ENCODE measurements around the gene TSPAN9.

- TF ChIP-seq, protein P1, sequence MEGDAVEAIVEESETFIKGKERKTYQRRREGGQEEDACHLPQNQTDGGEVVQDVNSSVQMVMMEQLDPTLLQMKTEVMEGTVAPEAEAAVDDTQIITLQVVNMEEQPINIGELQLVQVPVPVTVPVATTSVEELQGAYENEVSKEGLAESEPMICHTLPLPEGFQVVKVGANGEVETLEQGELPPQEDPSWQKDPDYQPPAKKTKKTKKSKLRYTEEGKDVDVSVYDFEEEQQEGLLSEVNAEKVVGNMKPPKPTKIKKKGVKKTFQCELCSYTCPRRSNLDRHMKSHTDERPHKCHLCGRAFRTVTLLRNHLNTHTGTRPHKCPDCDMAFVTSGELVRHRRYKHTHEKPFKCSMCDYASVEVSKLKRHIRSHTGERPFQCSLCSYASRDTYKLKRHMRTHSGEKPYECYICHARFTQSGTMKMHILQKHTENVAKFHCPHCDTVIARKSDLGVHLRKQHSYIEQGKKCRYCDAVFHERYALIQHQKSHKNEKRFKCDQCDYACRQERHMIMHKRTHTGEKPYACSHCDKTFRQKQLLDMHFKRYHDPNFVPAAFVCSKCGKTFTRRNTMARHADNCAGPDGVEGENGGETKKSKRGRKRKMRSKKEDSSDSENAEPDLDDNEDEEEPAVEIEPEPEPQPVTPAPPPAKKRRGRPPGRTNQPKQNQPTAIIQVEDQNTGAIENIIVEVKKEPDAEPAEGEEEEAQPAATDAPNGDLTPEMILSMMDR (IDR thresholded peaks at IDR 0.05 in 2 of 3, conservative IDR thresholded peaks at IDR 0.05 in 1 of 3; ENCODE audit: control insufficient read depth in 2 of 3, extremely low read depth in 1 of 3, insufficient read depth in 1 of 3, low read depth in 3 of 3, low read length in 3 of 3), result no peak
- TF ChIP-seq ZNF274 (IDR thresholded peaks at IDR 0.05; ENCODE audit: insufficient read depth, insufficient read length) (no peak), CREB1 (IDR thresholded peaks at IDR 0.05; ENCODE audit: low read depth) (no peak)
Measured at GRCh38 chr12:3125674-3126073, 48.5 kb downstream of the TSPAN9 start.
